Skin epidermis (tissue), 12 donors: ENCODE results near the gene SLC25A33.
"Not testable (repeated sequence)": the region's sequence is repeated elsewhere in the genome, so short reads cannot be mapped to it uniquely, and the experiment has no call there.

Source experiments
- H3K27ac ChIP-seq, 21 experiments: fragments of 200-600 bp; sonication (generic) in 11 of 21; one replicate each; pipeline ENCODE4 v1.5.0; 2020; ENCODE audit warnings: mild to moderate bottlenecking in 3 of 21, inconsistent platforms in 2 of 21, moderate library complexity in 2 of 21
- H3K4me3 ChIP-seq, 7 experiments: fragments of 200-600 bp; sonication (generic) in 2 of 7; one replicate each; pipeline ENCODE4 v1.5.0; 2020; ENCODE audit warnings: inconsistent platforms in 2 of 7, mild to moderate bottlenecking in 2 of 7, moderate library complexity in 1 of 7

Gene SLC25A33, protein sequence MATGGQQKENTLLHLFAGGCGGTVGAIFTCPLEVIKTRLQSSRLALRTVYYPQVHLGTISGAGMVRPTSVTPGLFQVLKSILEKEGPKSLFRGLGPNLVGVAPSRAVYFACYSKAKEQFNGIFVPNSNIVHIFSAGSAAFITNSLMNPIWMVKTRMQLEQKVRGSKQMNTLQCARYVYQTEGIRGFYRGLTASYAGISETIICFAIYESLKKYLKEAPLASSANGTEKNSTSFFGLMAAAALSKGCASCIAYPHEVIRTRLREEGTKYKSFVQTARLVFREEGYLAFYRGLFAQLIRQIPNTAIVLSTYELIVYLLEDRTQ

DNA sequence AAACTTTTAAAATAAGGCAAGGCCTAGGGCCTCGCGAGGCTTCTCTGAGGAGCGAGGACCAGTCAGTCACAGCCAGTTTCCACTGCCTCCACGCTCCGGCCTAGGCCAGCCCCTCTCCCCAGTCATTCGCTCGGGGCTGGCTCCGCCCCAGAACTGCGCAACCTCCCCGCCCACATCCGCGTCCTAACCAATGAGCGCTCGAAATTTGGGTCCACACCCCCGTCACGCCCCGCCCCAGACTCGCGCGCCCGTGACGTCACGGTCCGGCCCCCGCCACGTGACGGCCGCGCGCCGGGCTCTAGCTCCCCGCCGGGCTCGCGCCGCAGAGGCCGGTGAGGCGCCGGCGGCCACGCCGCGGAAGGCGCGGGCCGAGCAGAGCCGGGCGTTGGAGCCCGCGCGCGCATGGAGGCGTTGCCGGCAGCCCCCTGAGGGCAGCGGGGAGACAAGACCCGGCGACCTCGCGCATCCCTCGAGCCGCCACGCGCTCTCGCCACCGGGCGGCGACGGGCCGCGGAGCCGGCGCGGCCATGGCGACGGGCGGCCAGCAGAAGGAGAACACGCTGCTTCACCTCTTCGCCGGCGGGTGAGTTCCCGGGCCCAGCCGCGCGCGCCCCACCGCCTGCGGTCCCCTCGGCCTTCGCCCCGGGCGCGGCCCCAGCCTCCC lies at the start of gene SLC25A33:
Gene SLC25A33 (plus strand): TSS at position 301 of the 664 bp plus-strand sequence. CDS start 227 bp downstream, at position 528.
- Histone ChIP-seq H3K4me3 (peak within 1 kb of the TSS; percentile 60 to 90 (median 81)), H3K27ac (peak within 1 kb of the TSS; percentile 47 to 93 (median 82))

DNA sequence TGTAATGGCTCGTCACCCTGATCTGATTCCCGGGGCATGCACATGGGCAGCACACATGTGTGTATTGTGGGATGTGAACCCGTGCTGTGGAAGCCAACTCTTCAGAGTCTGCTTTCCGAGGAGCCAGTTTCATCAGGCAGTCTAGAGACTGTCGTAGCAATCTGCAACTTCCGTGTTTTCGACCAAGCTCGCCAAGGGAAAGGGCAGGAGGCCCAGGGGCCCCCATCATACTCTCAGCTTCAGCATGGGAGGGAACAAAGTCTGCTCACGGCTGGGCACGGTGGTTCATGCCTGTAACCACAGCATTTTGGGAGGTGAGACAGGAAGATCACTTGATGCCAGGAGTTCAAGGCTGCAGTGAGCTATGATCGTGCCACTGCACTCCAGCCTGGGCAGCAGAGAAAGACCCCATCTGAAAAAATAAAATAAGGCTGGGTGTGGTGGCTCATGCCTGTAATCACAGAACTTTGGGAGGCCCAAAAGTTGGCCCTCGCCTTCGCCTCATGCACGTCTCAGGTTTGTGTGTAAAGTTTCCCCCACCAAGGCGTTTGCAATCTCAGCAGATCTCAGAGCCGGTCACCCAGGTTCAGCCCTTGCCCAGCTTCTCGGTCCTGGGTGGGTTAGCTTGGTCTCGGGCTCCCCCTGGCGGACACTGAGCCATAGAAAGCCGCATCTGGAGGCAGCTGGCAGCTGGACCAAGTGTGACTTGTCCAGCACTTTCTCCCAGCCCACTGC lies 48.5 kb upstream of the SLC25A33 start:
- H3K4me3 ChIP-seq = no peak overlapping the region
- no peak overlapping the region for H3K27ac ChIP-seq

DNA sequence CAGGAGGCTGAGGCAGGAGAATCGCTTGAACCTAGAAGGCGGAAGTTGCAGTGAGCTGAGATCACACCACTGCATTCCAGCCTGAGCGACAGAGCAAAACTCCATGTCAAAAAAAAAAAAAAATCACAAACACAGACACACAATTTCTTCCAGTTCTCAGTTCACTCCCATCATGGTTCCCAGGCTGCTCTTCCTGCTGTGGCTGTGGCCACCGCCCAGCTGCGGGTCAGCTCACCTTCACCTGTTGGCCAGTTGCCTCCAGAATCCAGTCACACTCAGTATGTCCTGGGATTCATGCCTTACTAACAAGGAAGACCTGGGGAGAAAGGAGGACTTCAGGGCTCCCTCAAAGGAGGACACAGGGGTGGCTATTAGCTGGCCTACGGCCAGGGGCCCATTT lies 45.9 kb upstream of the SLC25A33 start:
- H3K27ac ChIP-seq = no peak overlapping the region
- H3K4me3 ChIP-seq = no peak overlapping the region

DNA sequence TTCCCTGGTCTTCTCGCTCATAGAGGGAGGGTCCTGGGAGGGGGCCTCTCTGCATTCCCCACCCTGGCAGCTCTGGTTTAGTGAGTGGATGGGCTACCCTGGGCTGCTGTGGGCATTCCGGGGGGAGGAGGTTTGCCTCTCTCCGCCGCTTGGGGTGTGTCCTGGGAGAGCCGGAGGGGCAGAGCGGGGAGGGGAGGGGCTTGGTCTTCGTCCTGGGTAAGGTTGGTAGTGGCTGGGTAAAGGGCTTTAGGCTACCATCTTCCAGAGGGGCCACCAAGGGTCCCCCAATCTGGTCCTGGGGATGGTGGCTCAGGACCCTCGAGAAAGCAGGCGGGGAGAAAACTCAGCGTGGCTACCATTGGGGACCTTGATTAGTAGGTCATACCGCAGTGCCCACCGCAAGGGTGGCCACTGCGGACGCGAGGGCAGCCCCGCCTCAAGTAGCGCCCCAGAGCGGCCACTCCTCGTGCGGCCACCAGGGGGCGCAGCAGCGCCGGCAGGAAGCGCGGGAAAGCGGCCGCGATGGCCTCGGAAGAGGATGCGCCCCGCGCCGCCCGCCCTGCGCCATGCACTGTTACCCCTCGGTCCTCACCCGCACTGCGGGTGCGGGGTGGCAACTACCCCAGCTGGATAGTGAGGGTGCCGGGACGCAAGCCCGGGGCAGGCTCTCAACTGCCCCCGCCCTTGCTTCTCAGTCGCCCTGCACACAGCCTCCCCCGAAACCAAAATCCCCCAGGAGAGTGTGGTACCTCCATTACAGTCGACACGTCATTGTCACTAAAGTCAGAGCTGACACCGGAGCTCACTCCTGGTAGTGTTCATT lies 44.1 kb upstream of the SLC25A33 start:
- Histone ChIP-seq H3K4me3 (peak overlapping the region in 2 of 7 experiments; percentile 8 to 25), H3K27ac (no peak overlapping the region)

DNA sequence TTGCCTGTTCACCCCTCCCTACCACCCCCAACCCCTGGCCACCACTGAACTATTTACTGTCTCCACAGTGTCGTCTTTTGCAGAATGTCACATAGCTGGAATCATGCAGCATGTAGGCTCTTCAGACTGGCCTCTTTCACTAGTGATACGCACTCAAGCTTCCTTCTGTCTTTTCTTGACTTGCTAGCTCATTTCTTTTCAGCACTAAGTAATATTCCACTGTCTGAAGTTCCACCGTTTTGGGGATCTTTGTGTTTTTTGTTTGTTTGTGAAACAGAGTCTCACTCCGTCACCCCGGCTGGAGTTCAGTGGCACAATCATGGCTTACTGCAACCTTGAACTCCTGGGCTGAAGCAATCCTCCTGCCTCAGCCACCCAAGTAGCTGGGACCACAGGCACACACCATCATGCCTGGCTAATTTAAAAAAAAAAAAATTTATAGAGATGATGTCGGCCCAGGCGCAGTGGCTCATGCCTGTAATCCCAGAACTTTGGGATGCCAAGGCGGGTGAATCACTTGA lies 43.4 kb upstream of the SLC25A33 start:
- Histone ChIP-seq H3K27ac (no peak overlapping the region), H3K4me3 (peak overlapping the region in 1 of 7 experiments; percentile 8)

DNA sequence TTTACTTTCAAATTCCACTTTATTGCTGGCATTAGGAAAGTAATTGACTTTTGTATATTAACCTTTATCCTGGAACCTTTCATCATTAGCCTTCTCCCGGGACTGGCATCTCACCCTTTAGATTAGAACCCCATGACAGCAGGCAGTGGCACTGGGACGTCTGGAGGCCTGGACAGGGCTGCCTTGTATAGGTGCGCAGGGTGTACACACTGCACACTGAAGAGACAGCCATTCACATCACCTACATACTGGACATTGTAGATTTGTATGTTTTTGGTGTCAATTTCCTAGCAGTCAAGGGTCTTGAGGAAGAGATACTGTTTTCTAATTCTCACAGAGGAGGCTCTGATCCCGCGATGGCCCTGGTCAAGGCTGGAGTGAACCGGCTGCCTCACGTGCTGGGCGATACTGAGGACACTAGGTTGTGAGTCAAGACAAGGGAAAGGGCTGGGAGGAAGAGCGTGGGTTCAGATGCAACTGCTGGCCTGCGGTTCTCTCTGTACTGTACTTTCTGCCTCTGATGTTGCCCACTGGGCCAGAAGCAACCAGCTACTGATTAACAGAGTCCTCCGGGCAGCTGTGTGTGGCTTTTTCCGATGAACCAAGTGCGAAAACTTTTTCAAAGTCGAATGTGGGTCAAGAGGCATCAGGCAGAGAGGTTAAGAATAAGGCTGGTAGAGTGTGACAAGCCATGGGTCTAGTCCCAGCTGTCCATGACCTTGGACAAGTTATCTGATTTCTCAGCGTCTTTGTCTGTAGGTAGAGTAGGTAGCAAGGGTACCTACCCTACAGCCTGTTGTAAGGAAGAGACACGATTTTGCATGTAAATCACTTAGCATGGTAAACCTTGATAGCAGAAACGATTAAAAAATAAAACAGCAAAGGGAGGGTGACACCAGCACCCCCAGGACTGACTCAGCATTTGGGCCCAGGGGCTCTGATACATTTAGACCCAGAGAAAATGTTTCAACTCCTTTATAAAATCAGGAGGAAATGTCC lies 38.2 kb upstream of the SLC25A33 start:
- Histone ChIP-seq H3K27ac (no peak overlapping the region), H3K4me3 (no peak overlapping the region)

DNA sequence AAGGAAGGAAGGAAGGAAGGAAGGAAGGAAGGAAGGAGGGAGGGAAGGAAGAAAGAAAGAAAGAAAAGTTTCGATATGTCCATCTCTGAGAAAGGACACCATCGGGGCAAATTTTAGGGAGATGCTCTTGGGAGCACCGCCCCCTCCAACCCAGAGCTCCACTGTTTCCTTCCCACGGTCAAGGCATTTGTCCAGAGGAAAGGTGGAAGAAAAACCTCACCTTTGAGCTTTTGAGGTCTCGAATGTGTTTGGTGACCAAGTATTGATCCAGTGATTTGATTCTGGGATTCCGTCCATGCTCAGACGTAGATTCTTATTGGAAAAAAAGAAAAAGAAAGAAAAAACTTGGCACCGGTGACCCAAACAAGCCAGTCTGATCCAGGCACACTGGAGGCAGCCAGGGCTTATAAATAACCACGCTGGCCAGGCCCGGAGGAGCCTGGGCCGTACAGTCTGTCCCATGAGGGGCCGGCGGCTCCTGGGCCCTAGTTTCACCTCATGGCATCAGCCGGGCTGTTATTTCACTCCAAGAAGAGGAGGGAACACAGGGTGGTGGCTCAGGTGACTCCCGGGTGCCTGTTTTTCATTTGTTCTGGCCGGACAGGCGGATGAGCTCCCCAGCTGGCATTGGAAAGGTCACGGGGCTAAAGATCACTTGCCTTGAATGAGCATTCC lies 36.1 kb upstream of the SLC25A33 start:
- no peak overlapping the region for H3K27ac ChIP-seq
- no peak overlapping the region for H3K4me3 ChIP-seq

DNA sequence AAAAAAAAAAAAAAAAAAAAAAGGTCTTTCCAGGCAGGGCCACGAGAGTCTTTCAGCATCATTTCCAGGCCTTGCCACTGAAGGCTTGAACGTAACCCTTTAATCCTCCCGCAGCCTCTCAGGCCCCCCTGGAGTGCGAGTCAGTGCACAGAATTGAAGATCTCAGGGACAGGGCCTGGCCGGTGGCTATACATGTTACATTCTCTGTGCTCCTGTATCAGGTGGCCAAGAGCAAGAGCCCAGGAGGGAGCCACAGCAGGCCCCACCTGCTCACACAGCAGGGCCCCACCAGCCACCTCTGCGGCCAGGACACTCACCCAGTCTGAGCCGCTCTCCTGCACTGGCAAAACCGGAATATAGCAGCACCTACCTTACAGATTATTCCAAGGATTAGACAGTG lies 34.1 kb upstream of the SLC25A33 start:
- H3K27ac ChIP-seq = no peak overlapping the region
- H3K4me3 ChIP-seq = no peak overlapping the region

DNA sequence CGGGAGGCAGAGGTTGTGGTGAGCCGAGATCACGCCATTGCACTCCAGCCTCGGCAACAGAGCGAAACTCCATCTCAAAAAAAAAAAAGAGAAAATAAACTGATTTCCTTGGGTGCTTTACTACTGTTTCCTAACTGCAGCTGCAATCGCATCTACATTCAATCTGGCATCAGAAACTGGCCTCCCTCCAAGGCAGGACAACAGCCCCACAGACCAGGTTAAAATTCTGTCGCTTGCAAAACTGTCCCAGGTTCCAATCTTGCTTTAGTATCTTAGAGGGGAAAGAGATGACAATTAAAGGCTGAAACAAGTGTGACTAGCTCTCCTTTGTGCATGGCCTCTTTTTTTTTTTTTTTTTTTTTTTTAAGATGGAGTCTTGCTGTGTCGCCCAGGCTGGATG lies 32.4 kb upstream of the SLC25A33 start:
- Histone ChIP-seq H3K4me3 (no peak overlapping the region), H3K27ac (no peak overlapping the region)

DNA sequence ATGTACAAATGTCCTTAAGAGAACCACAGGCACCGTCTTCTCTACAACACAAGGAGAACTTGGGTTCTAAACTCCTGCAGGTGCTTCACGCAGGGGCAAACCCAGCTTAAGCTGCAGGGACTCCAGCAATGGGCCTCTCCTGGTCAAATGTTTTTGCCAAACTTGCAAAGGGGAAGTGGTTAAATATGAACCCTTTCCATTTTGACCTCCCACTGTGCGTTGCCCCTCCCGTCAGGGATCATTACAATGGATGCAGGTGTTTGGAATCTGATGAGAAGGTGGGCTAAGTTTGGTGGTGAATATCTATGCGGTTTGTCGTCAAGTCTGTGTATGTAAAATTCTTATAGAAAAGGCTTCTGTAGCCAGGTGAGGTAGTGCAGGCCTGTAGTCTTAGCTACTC lies 29.1 kb upstream of the SLC25A33 start:
- Histone ChIP-seq H3K4me3 (no peak overlapping the region), H3K27ac (no peak overlapping the region)

DNA sequence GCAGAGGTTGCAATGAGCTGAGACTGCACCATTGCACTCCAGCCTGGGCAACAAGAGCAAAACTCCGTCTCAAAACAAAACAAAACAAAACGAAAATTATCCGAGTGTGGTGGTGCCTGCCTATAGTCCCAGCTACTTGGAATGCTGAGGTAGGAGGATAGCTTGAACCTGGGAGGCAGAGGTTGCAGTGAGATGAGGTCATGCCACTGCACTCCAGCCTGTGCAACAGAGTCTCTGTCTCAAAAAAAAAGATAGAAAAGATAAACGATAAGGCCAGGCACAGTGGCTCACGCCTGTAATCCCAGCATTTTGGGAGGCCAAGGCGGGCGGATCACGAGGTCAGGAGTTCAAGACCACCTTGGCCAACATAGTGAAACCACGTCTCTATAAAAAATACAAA lies 23.7 kb upstream of the SLC25A33 start:
- not testable (repeated sequence) for H3K27ac ChIP-seq, H3K4me3 ChIP-seq

DNA sequence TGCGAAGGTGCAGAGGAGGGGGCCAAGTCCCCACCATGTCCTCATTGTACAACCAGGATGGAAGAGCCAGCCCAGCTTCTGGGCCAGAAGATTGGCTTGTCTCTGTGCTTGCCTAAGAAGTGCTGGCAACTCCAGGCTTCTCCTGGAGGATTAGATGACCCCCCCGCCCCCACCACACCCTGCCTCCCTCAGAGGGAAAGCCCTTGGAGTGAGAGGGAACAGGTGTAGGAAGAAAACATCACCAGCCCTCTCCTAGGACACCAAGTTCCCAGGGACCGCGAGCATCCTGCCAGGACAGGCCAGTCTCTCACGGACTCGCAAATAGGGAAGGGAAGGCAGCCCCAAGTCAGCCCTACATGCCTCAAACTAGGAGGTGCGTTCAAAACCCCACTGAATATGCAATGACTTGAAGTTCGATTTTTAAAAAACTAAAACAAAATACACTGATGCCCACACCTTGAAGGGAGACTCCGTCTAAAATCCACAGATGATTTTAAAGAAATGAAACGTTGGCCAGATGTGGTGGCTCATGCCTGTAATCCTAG lies 20.7 kb upstream of the SLC25A33 start:
- H3K4me3 ChIP-seq = no peak overlapping the region
- H3K27ac ChIP-seq = no peak overlapping the region

DNA sequence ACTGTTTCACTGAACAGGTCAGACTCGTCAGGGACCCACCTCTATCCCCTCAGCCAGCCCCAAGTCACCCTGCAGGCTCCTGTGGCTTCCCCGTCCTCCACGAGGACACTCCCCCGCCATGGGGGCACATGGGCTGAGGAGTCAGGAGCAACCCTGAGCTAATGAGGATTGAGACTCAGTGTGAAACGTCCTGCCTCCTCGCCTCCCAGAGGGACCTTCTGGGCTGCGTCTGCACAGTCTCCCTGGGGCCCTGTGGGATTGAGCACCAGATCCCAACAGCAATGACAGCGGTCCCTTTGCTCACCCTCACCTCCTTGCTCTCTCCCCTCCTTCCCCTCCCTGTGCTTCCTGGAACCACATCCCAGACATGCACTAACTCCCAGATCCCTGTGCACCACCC lies 18.9 kb upstream of the SLC25A33 start:
- Histone ChIP-seq H3K27ac (no peak overlapping the region), H3K4me3 (no peak overlapping the region)

DNA sequence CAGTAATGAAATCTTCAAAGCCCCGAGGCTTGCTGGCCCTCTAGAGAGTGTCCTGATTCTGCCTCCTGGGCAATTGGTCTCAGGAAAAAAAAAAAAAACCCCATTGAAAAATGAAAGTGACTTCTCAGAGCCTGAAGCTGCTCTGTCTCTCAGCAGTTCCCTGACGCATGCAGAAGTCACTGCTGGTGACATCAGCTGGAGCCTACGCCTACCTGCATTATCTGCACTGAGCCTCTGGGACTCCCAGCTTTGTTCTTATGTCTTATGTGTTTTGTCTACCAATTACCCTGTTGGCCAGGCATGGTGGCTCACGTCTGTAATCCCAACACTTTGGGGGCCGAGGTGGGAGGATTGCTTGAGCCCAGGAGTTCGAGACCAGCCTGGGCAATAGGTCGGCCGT lies 10.1 kb upstream of the SLC25A33 start:
- Histone ChIP-seq H3K27ac (no peak overlapping the region), H3K4me3 (no peak overlapping the region)

DNA sequence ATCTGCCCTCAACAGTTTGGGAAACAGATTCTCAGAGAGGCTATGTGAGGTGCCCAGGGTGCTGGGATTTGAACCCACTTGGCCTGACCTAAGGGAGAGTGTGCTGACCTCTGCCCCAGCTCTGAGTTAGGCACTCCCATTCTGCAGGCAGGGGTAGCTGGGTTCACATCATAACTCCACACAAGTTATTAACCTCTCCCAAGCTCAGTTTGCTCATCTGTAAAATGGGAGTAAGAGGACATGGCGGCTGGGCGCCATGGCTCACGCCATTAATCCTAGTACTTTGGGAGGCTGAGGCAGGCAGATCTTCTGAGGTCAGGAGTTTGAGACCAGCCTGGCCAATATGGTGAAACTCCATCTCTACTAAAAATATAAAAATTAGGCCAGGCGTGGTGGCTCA lies 8.9 kb upstream of the SLC25A33 start:
- no peak overlapping the region for H3K27ac ChIP-seq
- H3K4me3 ChIP-seq = no peak overlapping the region

DNA sequence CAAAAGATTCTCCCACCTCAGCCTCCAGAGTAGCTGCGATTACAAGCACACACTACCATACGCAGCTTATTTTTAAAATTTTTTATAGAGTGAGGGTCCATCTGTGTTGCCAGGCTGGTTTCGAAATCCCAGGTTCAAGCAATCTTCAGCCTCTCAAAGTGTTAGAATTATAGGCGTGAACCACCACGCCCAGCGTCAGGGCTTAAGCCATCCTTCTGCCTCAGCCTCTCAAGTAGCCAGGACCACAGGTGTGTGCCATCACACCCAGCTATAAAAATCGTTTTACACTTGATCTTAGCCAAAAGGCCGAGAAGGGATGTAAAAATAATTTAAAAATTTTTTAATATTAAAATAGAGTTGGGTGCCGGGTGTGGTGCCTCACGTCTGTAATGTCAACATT lies 4.3 kb upstream of the SLC25A33 start:
- no peak overlapping the region for H3K4me3 ChIP-seq
- H3K27ac ChIP-seq = no peak overlapping the region

DNA sequence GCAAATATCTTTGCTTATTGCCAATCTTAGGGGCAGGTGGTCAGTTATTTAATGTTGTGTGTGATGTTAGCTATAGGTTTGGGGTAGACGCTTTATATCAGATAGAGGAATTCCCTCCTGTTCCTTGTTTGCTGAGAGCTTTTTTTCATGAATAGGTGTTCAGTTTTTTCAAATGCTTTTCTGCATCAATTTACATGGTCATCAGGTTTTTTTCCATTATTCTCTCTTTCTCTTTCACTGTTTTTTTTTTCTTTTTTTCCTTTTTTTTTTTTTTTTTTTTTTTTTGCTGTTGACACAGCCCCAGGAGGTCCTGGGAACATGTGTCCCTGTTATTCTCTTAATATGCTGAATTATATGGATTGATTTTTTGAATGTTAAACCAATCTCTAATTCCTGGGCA lies 3.0 kb upstream of the SLC25A33 start:
- no peak overlapping the region for H3K27ac ChIP-seq
- no peak overlapping the region for H3K4me3 ChIP-seq
